ENCODE measurements around the gene TBK1. TPM values are rescaled to one million over a fixed set of nuclear protein-coding genes. Genes with fewer than 3 reads are reported as not detected.

Gene TBK1
- total and polyA plus RNA-seq, 7 donors: 11.7 to 30.0 (median 23.5) TPM

GRCh38 chr12:64461634-64462414, 9.9 kb downstream of the TBK1 start:
- Histone ChIP-seq H3K4me3 (no peak overlapping the region), H3K9me3 (no peaks in the 10 kb centered on the region), H3K27ac (no peak overlapping the region), H3K4me1 (peaks cover 0 to 17% (median 10%) of the 10 kb centered on the region in 4 donors), H3K36me3 (peaks cover 2 to 60% (median 6%) of the 10 kb centered on the region in 4 donors), H3K27me3 (no peaks in the 10 kb centered on the region)
- no peak for DNase-seq
- intact Hi-C loops (cut with DNase I): no loop called here
- TF ChIP-seq CTCF (IDR thresholded peaks at IDR 0.05) (no peak), POLR2AphosphoS5 (IDR thresholded peaks at IDR 0.05) (no peak), POLR2A (IDR thresholded peaks at IDR 0.05) (no peak), EP300 (IDR thresholded peaks at IDR 0.05) (no peak)
- WGBS, 2 donors: 81 to 93% methylated on average over 2 of the region's 2 CpGs

- DNase-seq: no peak
- Histone ChIP-seq H3K4me1 (no peaks in the 10 kb centered on the region), H3K27ac (no peak overlapping the region), H3K36me3 (peaks cover 5 to 89% (median 18%) of the 10 kb centered on the region in 4 donors), H3K4me3 (no peak overlapping the region), H3K9me3 (no peaks in the 10 kb centered on the region), H3K27me3 (no peaks in the 10 kb centered on the region)
- intact Hi-C loops (cut with DNase I): no loop called here
- no peak for TF ChIP-seq EP300 (IDR thresholded peaks at IDR 0.05)
- no peak for TF ChIP-seq POLR2AphosphoS5 (IDR thresholded peaks at IDR 0.05)
- TF ChIP-seq POLR2A (IDR thresholded peaks at IDR 0.05): no peak
- no peak for TF ChIP-seq CTCF (IDR thresholded peaks at IDR 0.05)
These were observed 14.3 kb downstream of the TBK1 start for GRCh38 chr12:64466178-64466577.

- Histone ChIP-seq H3K27ac (no peak overlapping the region), H3K36me3 (peaks cover 5 to 93% (median 18%) of the 10 kb centered on the region in 4 donors)
- TF ChIP-seq EP300 (IDR thresholded peaks at IDR 0.05) (no peak), POLR2AphosphoS5 (IDR thresholded peaks at IDR 0.05) (no peak), CTCF (IDR thresholded peaks at IDR 0.05) (no peak), POLR2A (IDR thresholded peaks at IDR 0.05) (no peak)
These were observed 17.0 kb downstream of the TBK1 start for GRCh38 chr12:64468966-64469365.

GRCh38 chr12:64469455-64470142, 17.7 kb downstream of the TBK1 start:
- H3K4me1 ChIP-seq: no peaks in the 10 kb centered on the region
- intact Hi-C loops (cut with DNase I): no loop called here
- H3K9me3 ChIP-seq: no peaks in the 10 kb centered on the region
- H3K4me3 ChIP-seq: no peak overlapping the region
- H3K27me3 ChIP-seq: no peaks in the 10 kb centered on the region
- 97% methylated on average over 2 of the region's 2 CpGs for WGBS, 2 donors
- no peak overlapping the region for H3K27ac ChIP-seq
- no peak for DNase-seq
- peaks cover 3 to 93% (median 18%) of the 10 kb centered on the region in 4 donors for H3K36me3 ChIP-seq
- TF ChIP-seq EP300 (IDR thresholded peaks at IDR 0.05): no peak
- TF ChIP-seq POLR2AphosphoS5 (IDR thresholded peaks at IDR 0.05): no peak
- no peak for TF ChIP-seq POLR2A (IDR thresholded peaks at IDR 0.05)
- no peak for TF ChIP-seq CTCF (IDR thresholded peaks at IDR 0.05)

More at GRCh38 chr12:64468966-64469365, 17.0 kb downstream of the TBK1 start:
- Histone ChIP-seq H3K27me3 (no peaks in the 10 kb centered on the region), H3K4me1 (no peaks in the 10 kb centered on the region), H3K9me3 (no peaks in the 10 kb centered on the region), H3K4me3 (no peak overlapping the region)
- WGBS, 2 donors: 78 to 81% methylated on average over 5 of the region's 5 CpGs
- DNase-seq: no peak
- intact Hi-C loops (cut with DNase I): no loop called here
